ENCODE data around the gene ROPN1B.
"Not testable (repeated sequence)": the region's sequence is repeated elsewhere in the genome, so short reads cannot be mapped to it uniquely, and the experiment has no call there.

Gene ROPN1B

GRCh38 chr3:125958511-125959316, 10.3 kb upstream of the ROPN1B start:
- no peak for DNase-seq

- no peak for DNase-seq
These were observed 9.5 kb upstream of the ROPN1B start for GRCh38 chr3:125959317-125960065.

DNA sequence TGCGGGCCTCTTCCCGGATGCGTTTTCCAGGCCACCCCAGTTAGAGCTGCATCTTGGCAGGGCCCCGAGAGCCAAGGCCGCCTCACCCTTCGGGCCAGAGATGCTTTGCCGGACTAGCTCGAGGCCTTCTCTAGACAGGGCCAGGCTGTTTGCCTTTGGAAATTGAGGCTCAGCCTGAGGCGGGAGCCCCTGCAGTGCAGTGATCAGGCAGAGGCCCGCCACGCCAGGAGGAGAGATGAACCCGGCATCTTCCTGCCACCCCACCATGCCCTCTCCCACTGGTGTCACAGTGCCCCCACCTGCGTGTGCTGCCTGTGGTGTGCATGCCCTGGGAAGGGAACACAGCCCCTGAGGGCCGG, 8.9 kb upstream of the ROPN1B start:
- no peak for DNase-seq

DNA sequence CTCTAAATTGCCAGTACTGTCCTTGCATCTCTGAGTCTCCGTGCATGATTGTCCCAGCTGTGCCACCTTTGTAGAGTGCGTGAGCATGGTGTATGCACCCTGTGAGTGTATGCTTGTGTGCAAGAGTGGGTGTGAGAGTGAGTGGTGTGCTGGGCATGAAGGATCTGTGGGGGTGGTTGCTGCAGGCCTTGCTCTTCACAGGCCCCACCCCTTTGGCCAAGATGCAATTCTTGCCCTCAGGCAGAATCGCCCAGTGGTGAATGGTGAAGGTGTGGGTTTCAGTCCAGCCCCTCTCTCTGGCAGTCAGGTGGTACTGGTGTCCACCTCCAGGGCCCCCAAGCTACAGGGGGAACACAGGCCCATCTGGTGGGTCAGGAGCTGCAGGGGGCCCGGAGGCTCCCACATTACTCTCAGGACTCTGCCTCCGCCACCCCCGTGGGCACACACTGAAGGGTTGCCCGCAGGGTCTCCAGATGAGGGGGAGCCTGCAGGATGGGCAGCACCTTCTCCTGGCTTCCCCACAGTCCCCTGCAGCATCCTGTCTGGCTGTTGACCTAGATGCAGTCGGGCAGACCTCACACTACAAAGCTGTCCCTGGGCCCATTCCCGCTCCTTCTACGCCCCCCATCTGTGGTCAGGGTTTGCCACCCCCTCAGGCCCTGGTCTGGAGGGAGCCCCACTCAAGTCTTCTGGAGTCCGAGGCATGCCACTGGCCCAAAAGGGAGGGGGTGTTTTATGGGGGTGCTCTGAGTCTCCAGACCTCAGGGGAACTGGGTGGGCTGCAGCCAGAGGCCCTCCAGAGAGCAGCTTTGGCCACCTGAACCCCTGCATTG, 8.3 kb upstream of the ROPN1B start:
- no peak for DNase-seq

DNA sequence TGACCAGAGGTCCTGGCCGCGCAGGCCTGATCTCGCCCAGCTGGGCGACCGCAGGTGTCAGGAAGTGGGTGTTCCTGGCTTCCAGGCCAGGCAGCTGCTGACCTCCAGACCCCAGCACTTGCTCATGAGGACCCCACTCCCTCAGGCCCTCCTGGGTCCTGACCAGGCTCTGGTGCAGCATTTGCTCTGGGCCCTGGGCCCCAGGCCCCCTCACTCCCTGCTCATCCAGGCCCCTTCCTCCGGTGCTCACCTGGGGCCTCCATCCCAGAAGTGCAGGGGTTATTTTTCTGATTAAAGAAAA, 7.7 kb upstream of the ROPN1B start:
- no peak for DNase-seq

GRCh38 chr3:125963834-125964233, 5.1 kb upstream of the ROPN1B start:
- not testable (repeated sequence) for DNase-seq

DNA sequence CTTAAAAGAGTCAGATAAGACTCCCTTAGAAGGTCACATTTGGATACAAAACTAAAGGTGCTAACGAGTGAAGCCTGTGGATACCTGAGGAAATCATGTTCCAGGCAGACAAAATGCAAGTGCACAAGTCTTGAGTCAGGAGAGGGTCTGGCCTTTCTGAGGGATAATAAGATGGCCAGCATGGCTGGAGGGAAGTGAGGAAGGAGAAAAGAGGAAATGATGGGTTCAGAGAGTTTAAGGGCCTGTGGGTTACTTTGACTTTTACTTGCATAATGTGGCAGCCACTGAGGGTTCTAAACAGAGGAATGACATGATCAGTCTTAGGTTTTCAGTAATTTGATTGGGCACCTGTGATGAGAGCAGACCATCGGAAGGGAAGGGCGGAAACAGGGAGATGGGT, 3.5 kb upstream of the ROPN1B start:
- no peak for DNase-seq

DNA sequence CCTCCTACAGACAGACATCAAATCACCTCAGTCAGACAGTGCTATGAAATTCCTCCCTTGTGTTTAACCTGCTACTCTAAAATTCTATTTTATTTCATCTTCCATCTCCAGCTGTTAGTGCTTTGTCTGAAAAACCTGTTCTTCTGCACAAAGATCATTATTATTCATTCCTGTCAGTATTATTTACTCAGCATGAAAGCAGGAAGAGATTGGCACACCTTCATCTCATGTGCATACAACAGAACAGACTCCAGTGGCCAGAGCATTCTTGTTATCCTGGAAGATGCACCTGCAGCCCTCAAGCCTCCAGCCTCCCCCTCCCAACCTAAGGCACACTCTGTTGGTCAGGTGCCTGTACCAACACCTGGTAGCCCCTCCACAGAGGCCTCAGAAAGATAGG, 1.8 kb upstream of the ROPN1B start:
- DNase-seq: no peak

- DNase-seq: not testable (repeated sequence)
These were observed 857 bp upstream of the ROPN1B start for GRCh38 chr3:125968121-125968520.

DNA sequence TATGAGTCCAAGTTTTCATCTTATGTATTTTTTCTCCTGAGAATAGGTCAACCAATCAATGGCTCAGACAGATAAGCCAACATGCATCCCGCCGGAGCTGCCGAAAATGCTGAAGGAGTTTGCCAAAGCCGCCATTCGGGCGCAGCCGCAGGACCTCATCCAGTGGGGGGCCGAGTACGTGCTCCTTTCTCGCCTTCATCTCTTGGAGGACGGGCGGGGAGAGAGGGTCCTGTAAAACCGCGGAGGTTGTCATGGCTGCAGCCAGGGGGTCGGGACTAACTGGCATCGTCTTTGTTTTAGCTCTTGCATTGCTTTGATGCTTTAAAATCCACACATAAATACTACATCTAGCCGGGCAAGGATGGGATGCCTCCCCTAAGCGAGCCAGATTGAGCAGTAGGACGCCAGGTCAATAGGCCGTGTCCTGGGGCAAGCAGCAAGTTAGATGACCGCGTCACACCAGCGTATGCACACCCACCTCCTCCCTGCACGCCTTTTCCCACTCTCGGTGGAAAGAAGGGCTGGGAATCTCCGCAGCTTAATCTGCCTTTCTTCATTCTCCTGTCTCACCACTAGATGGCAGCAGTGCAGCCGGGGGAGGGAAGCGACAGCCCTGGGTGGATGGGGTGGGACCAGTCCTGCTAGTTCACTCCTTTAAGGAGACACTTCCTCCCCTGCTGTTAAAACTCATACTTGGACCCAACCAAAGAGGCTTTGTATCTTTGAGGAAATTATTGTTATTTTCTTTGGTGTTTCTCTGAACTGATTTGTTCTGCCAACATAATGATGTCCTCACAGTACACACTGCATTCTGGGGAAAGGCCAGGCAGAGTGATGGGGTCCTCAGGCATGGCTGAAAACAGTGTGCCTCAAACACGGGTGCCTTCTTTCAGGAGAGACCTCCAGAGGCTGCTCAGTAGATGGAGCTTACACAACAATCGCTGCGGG, 3.3 kb downstream of the ROPN1B start:
- DNase-seq: peak; percentile 7

- DNase-seq: not testable (repeated sequence)
These were observed 6.4 kb downstream of the ROPN1B start for GRCh38 chr3:125975245-125976002.

DNA sequence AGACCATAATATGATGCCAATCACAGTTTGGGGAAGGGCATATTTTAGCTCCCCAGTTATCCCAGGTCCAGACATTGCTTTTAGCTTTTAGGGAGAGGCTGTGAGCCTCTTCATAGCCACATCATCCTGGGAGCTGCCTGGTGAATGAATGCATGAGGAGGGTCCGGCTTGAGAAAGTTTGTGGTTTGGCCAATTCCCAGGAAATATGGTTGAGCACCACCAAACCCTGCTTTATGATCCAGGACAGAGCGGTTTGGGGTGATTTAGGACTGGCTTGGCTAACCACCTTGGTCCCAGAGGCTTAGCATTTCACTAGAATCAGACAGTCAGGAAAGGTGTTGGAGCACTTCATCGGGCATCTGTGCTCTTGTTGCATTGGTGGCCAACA, 7.0 kb downstream of the ROPN1B start:
- DNase-seq: not testable (repeated sequence)

GRCh38 chr3:125977104-125977503, 8.1 kb downstream of the ROPN1B start:
- not testable (repeated sequence) for DNase-seq

DNA sequence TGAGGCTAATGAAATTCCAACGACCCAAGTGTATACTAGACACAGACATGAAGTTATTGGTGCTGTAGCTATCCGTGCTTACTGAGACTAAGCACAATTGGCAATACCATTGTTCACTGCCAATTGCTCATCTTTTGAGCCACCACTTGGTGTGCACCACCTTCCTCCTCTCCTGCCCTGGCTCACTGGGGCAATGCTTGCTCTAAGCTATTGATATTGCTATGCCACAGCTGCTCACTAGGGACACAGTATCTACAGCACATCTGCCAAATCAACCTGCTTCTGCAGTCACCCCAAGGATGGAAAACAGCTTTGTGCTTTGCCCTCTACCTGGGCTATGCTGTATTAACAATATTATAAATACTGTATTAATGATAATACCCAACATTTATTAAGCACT, 16.0 kb downstream of the ROPN1B start:
- DNase-seq: not testable (repeated sequence)

DNA sequence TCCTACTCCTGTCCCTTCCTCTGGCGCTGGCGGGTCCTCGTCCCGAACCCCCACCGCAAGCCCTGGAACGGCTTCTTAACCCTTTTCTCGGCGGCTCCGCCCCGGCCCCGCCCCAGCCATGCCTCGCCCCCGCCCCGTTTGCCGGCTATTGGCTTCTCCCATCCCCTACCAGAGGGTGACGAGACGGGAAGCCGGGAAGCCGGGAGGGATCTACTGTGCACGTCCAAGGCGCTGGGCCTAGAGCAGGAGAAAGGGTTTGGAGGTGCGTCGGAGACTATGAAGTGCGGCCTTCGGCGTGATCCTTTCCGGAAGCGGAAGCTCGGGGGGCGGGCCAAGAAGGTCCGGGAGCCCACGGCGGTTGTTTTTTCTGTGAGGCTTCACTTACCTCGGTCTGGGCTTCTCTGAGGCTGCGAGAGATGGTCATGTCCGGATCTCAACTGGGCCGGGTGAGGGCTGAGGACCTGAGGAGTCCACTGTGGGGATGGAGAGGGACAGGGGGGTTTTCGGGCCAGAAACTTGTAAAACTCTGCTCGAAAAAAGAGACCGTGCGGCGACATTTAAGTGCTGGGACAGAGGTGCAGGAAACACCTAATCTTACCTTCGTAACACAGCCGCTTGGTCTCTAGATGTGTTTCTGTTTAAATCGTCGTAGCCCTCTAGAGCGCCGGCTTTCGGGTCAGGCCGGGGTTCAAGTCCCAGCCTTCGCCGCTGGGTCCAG, 21.4 kb downstream of the ROPN1B start:
- DNase-seq: peak; percentile 89

GRCh38 chr3:125996751-125997150, 27.8 kb downstream of the ROPN1B start:
- not testable (repeated sequence) for DNase-seq

DNA sequence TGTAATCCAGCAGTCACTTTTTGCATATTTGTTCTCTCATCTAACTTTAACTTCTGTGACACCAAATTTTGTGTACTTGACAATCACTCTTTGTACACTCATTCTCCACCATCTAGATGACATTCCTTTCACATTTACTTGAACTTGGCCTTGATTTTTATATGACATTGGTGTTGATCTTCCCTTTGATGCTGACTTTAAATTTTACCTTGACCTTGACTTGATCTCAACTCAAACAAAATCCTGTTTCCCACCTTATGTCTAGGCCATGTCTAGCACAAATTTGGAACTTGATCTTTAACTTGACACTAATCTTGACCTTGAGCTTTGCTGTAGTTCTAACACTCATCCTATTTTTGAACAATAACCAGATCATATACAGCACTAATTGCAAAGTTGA, 33.2 kb downstream of the ROPN1B start:
- no peak for DNase-seq

DNA sequence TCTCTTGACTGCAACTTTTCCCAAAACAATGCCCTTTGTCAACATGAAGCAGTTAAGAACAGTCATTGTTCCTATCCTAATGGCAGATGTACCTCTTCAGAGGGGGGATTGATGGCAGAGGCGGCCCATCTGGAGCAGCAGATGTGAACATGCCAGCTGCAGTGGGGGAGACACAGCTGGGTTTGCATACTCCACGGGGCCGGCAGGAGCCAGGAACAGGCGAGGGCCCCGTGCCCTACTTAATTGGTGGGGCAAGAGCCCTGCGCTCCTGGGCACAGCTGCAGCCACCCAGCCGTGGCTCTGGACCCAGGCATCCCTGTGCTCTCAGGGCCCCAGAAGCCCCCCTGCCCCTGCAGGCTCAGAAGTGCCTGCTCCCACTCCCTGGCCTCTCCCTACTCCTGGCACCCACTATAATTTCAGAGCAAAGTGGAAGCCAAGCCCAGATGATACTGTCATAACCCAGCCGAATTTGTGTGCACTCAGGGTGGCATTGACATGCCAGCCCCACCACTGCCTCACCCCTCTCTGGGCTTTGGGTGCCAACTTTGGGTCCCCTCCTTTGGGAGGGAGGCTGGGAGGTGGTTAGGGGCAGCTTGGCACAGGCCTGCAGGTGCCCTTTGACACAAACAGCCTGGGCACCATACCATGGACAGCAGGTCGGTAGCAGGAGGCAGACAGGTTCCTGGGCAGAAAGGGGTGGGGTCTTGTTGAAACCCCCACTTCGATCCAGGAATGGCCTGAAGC, 34.6 kb downstream of the ROPN1B start:
- DNase-seq: no peak

DNA sequence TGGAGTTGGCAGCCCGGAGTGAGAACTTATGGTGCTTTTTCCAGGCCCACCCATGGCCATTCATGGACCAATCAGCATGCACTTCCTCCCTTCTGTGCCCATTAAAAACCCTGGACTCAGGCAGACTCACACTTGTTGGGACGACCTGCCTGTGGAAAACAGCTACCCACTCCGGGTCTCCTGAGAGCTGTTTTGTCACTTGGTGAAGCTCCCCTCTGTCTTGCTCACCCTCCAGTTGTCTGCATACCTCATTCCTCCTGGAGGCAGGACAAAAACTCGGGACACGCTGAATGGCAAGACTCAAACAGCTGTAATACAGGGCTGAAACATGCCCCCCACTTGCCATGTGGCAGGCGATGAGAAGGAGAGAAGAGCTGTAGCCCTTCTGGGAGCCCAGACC, 35.2 kb downstream of the ROPN1B start:
- DNase-seq: no peak

DNA sequence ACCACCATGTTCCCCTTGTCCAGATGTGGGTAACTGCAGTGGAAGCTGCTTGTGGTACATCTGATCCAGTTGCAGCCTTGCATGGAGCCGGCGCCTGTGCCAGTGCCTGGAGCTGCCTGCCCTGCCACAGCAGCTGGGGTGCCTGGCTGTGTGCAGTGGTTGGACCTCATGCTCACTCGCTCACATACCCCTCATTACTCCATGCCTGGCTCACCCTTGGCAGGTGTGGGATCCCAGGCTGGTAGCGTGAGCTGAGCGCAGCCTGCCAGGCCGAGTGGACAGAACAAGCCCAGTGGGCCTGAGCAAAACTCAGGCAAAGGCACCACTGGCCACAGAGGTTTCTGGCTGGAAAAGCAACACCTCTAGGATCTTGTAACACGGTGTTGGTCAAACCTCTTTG, 35.7 kb downstream of the ROPN1B start:
- no peak for DNase-seq
